H54 (cell line): ENCODE results near the gene LETM1.

Experiments
- DNase-seq: peaks from one replicate; pipeline ENCODE4 v3.0.0; 2011; ENCODE audit warnings: low spot score, mixed read lengths; ENCODE audit not compliant: insufficient read length
- FAIRE-seq: peaks from 3 replicates; lab custom pipeline; 2011; peaks lifted over from hg19 to GRCh38; lab: Jason Lieb, UNC
- POLR2A ChIP-seq: IDR thresholded peaks from 2 replicates; pipeline ENCODE4 v1.6.1; 2011; ENCODE audit warnings: low read depth, mild to moderate bottlenecking, low read length

LETM1 gene

GRCh38 chr4:1887052-1887451 lies 31.1 kb upstream of the LETM1 start:
- FAIRE-seq (no peak), DNase-seq (no peak)
- TF ChIP-seq POLR2A: no peak

- DNase-seq (no peak), FAIRE-seq (no peak)
- TF ChIP-seq POLR2A: no peak
Observed at GRCh38 chr4:1885414-1885813, 29.5 kb upstream of the LETM1 start.

- FAIRE-seq (no peak), DNase-seq (no peak)
- TF ChIP-seq POLR2A: no peak
Observed at GRCh38 chr4:1883583-1883982, 27.6 kb upstream of the LETM1 start.

- no peak for FAIRE-seq
- TF ChIP-seq POLR2A: no peak
- DNase-seq: no peak
Observed at GRCh38 chr4:1882850-1883271, 26.9 kb upstream of the LETM1 start.

- no peak for FAIRE-seq
- DNase-seq: no peak
- no peak for TF ChIP-seq POLR2A
Observed at GRCh38 chr4:1880332-1880731, 24.4 kb upstream of the LETM1 start.

- FAIRE-seq: no peak
- TF ChIP-seq POLR2A: no peak
- no peak for DNase-seq
Observed at GRCh38 chr4:1879485-1879884, 23.5 kb upstream of the LETM1 start.

- FAIRE-seq (no peak), DNase-seq (no peak)
- no peak for TF ChIP-seq POLR2A
Observed at GRCh38 chr4:1874201-1874600, 18.2 kb upstream of the LETM1 start.

- no peak for TF ChIP-seq POLR2A
- FAIRE-seq (no peak), DNase-seq (no peak)
Observed at GRCh38 chr4:1873776-1874175, 17.8 kb upstream of the LETM1 start.

- DNase-seq (no peak), FAIRE-seq (no peak)
- TF ChIP-seq POLR2A: no peak
Observed at GRCh38 chr4:1873291-1873690, 17.3 kb upstream of the LETM1 start.

- FAIRE-seq (no peak), DNase-seq (no peak)
- 0 out of 2 replicates have a peak, but pooled peaks have one; percentile 27 for TF ChIP-seq POLR2A
Observed at GRCh38 chr4:1872870-1873269, 16.9 kb upstream of the LETM1 start.

GRCh38 chr4:1871471-1872021 lies 15.6 kb upstream of the LETM1 start:
- peak; percentile 34; the same call in 1 of the 2 replicates for TF ChIP-seq POLR2A
- FAIRE-seq (no peak), DNase-seq (no peak)

GRCh38 chr4:1870578-1871443 lies 14.9 kb upstream of the LETM1 start, which contains the start of gene NSD2:
TSS of gene NSD2 (plus strand) at chr4:1871393. CDS start at chr4:1900655, 29,262 bp downstream.
- FAIRE-seq (no peak), DNase-seq (peak; percentile 81)
- peak; percentile 67 for TF ChIP-seq POLR2A

- DNase-seq: peak; percentile 61
- TF ChIP-seq POLR2A: no peak
- no peak for FAIRE-seq
Observed at GRCh38 chr4:1870328-1870577, 14.3 kb upstream of the LETM1 start.

- TF ChIP-seq POLR2A: no peak
- FAIRE-seq (no peak), DNase-seq (no peak)
Observed at GRCh38 chr4:1869530-1870327, 13.8 kb upstream of the LETM1 start.
